ENCODE results near the gene PTPRN2.

DNA sequence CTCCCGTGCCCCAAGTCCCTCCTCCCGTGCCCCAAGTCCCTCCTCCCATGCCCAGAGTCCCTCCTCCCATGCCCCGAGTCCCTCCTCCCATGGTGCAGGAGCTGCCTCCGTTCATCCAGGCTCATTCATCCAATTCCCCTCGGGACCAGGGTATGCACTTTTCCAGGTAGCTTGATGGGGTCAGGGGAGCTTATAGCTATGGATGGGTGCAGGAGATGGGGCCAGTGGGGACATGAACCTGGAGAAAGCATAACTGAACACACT, 201.3 kb downstream of the PTPRN2 start:
- no peak for TF ChIP-seq GATA2 (IDR thresholded peaks at IDR 0.05; ENCODE audit: low read depth, low read length)
- no peak for TF ChIP-seq GATA3 (IDR thresholded peaks at IDR 0.05; ENCODE audit: low read depth, low read length)

All from SH-SY5Y (cell line).